Stimulated activated naive CD8-positive, alpha-beta T cell treated with anti-CD3 and anti-CD28 coated beads, Interleukin-15, amount 100 ng/mL, for 72 hours (primary cell): ENCODE measurements around the gene ZNF277.

Experiments
- ATAC-seq: fragments of 150-1000 bp; cut with Tn5 transposase; 2 replicates; pipeline ENCODE4 v1.10.0; 2021; ENCODE audit warnings: mild to moderate bottlenecking, moderate library complexity
- DNase-seq, 2 donors: peaks; one replicate each; pipeline ENCODE4 v3.0.0; 2021 to 2022
- H3K27ac Mint-ChIP-seq, 2 donors: one replicate each; pipeline ENCODE4 v1.8.0; 2022; ENCODE audit warnings: mild to moderate bottlenecking in 2 of 2, mixed read lengths in 2 of 2, moderate library complexity in 2 of 2
- H3K27me3 Mint-ChIP-seq: one replicate; pipeline ENCODE4 v1.8.0; 2022; ENCODE audit warnings: mixed read lengths
- H3K4me1 Mint-ChIP-seq: one replicate; pipeline ENCODE4 v1.8.0; 2022; ENCODE audit warnings: mild to moderate bottlenecking, mixed read lengths
- H3K4me3 Mint-ChIP-seq, 2 donors: one replicate each; pipeline ENCODE4 v1.8.0; 2022; ENCODE audit warnings: mild to moderate bottlenecking in 2 of 2, mixed read lengths in 2 of 2, moderate library complexity in 1 of 2
- H3K9me3 Mint-ChIP-seq, 2 donors: one replicate each; pipeline ENCODE4 v1.8.0; 2022; ENCODE audit warnings: mixed read lengths in 2 of 2

The ZNF277 gene

GRCh38 chr7:112176241-112176640, 30.3 kb upstream of the ZNF277 start:
- Mint-ChIP-seq H3K4me3 (no peak overlapping the region), H3K9me3 (no peaks in the 10 kb centered on the region), H3K4me1 (no peaks in the 10 kb centered on the region), H3K27ac (no peak overlapping the region), H3K27me3 (peaks cover 11% of the 10 kb centered on the region)
- DNase-seq (no peak), ATAC-seq (no peak)

GRCh38 chr7:112176693-112177415, 29.6 kb upstream of the ZNF277 start:
- no peaks in the 10 kb centered on the region for H3K9me3 Mint-ChIP-seq
- H3K4me1 Mint-ChIP-seq, result no peaks in the 10 kb centered on the region
- no peak overlapping the region for H3K4me3 Mint-ChIP-seq
- no peak overlapping the region for H3K27ac Mint-ChIP-seq
- DNase-seq, result no peak
- peaks cover 11% of the 10 kb centered on the region for H3K27me3 Mint-ChIP-seq
- no peak for ATAC-seq

DNA sequence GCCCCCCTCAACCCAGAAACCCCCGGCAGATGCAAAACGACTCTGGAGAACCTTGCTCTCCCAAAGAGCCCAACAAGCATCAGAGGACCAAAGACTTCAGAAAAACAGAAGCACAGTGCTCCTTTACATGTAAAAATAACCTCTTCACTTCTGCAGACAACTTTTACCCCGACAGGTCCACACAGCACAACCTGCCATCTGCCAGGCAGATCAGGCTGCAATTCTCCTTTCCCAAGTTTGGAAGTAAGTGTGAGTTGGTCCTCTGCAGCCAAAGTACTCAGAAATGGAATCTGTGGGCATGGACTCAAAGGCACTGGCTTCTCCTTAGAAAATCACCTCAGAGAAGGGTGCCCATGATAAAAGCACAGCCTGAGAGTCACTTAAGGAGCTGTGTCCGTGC, 26.3 kb upstream of the ZNF277 start:
- DNase-seq (no peak), ATAC-seq (no peak)
- H3K27ac Mint-ChIP-seq, result no peak overlapping the region
- H3K4me3 Mint-ChIP-seq, result no peak overlapping the region
- H3K9me3 Mint-ChIP-seq, result no peaks in the 10 kb centered on the region
- no peaks in the 10 kb centered on the region for H3K4me1 Mint-ChIP-seq
- H3K27me3 Mint-ChIP-seq, result no peaks in the 10 kb centered on the region

- Mint-ChIP-seq H3K4me3 (no peak overlapping the region), H3K27me3 (no peaks in the 10 kb centered on the region), H3K27ac (no peak overlapping the region), H3K4me1 (no peaks in the 10 kb centered on the region), H3K9me3 (no peaks in the 10 kb centered on the region)
- no peak for DNase-seq
- no peak for ATAC-seq
Observed at GRCh38 chr7:112182749-112183148, 23.7 kb upstream of the ZNF277 start.

GRCh38 chr7:112183266-112183665, 23.2 kb upstream of the ZNF277 start:
- Mint-ChIP-seq H3K27me3 (no peaks in the 10 kb centered on the region), H3K27ac (no peak overlapping the region), H3K9me3 (no peaks in the 10 kb centered on the region), H3K4me3 (no peak overlapping the region), H3K4me1 (no peaks in the 10 kb centered on the region)
- no peak for ATAC-seq
- DNase-seq, result no peak

DNA sequence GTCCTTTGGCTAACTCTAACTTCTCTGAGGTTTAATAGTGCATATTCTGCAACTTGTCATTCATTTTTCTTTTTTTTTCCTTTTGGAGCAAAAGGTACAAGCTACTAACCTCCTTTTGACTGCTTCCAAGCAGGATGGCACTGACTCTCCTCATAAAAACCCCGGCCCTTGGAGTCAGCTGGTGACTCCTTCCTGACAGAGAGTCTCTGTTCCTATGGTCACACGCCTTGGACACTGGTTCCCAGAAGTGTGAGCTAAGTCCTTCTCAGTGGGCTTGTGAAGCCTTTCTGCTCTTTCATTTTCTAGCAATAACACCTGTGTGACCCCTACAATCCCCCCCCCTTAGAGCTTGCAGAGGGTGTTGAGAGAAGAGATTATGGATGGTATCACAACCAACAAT, 22.0 kb upstream of the ZNF277 start:
- no peak overlapping the region for H3K27ac Mint-ChIP-seq

GRCh38 chr7:112185005-112185834, 21.3 kb upstream of the ZNF277 start:
- ATAC-seq (no peak), DNase-seq (no peak)
- no peak overlapping the region for H3K27ac Mint-ChIP-seq
- H3K9me3 Mint-ChIP-seq, result no peaks in the 10 kb centered on the region
- H3K4me1 Mint-ChIP-seq, result no peaks in the 10 kb centered on the region
- no peak overlapping the region for H3K4me3 Mint-ChIP-seq
- peaks cover 6% of the 10 kb centered on the region for H3K27me3 Mint-ChIP-seq

More for the DNA sequence above, 22.0 kb upstream of the ZNF277 start:
- ATAC-seq, result no peak
- H3K4me3 Mint-ChIP-seq, result no peak overlapping the region
- DNase-seq, result no peak
- H3K9me3 Mint-ChIP-seq, result no peaks in the 10 kb centered on the region
- H3K4me1 Mint-ChIP-seq, result no peaks in the 10 kb centered on the region
- no peaks in the 10 kb centered on the region for H3K27me3 Mint-ChIP-seq

- no peak overlapping the region for H3K4me3 Mint-ChIP-seq
- DNase-seq (no peak), ATAC-seq (no peak)
- H3K27me3 Mint-ChIP-seq, result peaks cover 8% of the 10 kb centered on the region
- no peak overlapping the region for H3K27ac Mint-ChIP-seq
- H3K9me3 Mint-ChIP-seq, result no peaks in the 10 kb centered on the region
- no peaks in the 10 kb centered on the region for H3K4me1 Mint-ChIP-seq
Observed at GRCh38 chr7:112186300-112186699, 20.2 kb upstream of the ZNF277 start.

DNA sequence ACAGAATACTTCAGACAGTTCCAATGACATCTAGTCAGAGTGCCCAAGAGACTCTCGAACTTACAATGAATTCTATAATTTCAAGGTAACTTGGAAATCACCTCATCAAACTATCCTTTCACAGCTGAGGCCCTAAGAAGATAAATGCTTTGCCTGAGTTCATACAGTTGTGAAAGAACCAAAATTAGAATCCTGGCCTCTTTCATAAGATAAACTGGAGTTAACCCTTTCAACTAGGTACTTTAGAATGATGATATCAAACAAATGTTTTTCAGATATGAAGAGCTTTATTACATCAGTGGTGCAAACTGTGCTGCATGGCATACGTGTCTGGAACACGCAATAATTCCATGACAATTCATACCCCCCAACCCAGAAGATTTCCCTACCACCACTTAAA, 18.2 kb upstream of the ZNF277 start:
- Mint-ChIP-seq H3K4me1 (no peaks in the 10 kb centered on the region), H3K4me3 (no peak overlapping the region), H3K27me3 (peaks cover 8% of the 10 kb centered on the region), H3K27ac (no peak overlapping the region), H3K9me3 (no peaks in the 10 kb centered on the region)
- ATAC-seq, result no peak
- DNase-seq, result no peak

DNA sequence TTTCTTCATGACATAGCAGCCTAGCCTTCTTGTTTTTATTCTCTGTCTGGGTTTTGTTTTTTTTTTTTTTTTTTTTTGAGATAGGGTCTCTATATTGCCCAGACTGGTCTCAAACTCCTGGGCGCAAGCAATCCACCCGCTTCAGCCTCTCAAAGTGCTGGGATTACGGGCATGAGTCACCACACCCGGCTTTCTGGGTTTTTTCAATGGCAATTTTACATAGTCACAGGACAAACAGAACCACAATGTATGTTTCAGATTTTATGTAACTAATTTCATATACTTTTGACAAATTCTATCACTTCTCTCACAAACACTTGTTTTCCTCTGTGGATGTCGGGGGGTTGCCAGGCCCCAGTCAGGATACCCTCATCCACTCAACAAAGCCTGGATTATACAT, 16.8 kb upstream of the ZNF277 start:
- Mint-ChIP-seq H3K4me3 (no peak overlapping the region), H3K9me3 (peaks cover 0 to 5% of the 10 kb centered on the region in 2 donors), H3K27ac (no peak overlapping the region), H3K27me3 (peaks cover 18% of the 10 kb centered on the region), H3K4me1 (no peaks in the 10 kb centered on the region)
- ATAC-seq, result no peak
- no peak for DNase-seq

DNA sequence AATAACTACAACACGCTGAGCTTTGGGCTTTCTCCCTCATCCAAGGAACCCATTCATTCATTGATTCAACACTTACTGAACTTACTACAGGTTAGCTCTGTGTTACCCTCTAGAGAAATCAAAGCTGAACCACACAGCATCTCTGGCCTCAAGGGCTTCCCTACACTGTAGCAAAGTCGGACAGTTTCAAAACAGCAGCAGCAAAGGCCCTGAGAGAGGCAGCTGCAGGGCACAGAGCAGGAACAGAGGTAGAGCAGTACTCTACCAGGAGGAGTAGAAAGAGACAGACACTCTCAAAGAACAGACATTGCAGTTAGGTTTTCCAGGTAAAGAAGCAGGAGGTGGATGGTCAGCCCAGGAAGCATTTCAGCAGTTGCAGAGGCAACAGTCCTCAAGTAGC, 16.4 kb upstream of the ZNF277 start:
- Mint-ChIP-seq H3K27ac (no peak overlapping the region), H3K27me3 (peaks cover 22% of the 10 kb centered on the region), H3K4me3 (no peak overlapping the region), H3K9me3 (peaks cover 0 to 5% of the 10 kb centered on the region in 2 donors), H3K4me1 (no peaks in the 10 kb centered on the region)
- DNase-seq, result no peak
- ATAC-seq, result no peak

DNA sequence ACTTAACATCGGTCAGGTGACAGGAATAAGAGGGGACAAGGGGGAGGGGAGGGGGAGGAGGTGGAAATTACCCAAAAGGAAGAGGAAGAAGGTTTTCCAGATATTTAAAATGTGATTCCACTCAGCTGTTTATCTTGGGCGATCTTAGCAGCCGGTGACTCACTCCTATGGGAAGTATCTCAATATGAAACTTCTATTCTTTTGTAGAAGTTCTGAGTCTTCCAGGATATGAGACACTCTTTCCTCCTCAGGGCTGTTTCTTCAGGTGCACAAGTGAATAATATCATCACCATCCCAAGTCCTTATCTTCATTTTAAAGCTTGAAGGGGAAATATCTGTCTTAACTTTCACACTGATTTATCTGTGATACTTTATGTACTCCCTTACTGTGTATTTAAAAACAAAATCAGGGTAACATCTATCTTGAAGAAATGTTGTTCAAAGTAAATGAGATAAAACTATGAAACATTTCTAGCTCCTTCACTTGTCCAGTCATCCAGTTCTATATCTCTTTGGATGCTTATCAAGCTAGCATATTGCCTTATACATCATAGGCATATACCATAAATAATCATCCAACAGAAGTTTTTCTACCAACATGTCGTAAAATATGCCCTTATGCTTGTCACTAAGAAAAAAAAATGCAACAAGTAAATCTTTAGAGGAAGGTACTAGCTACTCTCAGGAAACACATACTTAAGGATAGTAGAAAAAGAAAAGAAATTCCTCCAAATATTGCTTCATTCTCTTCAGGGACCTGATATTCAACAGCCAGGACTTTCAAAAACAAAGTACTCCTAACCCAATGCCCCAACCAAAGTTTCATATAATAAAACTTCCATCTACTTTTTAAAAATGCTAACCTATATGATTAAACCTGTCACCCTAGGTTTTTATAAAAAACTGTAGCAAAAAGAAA, 14.0 kb upstream of the ZNF277 start:
- Mint-ChIP-seq H3K4me3 (no peak overlapping the region), H3K4me1 (no peaks in the 10 kb centered on the region)

GRCh38 chr7:112193915-112194502, 12.5 kb upstream of the ZNF277 start:
- Mint-ChIP-seq H3K27me3 (peaks cover 53% of the 10 kb centered on the region), H3K4me3 (no peak overlapping the region), H3K4me1 (no peaks in the 10 kb centered on the region), H3K27ac (no peak overlapping the region), H3K9me3 (peaks cover 0 to 5% of the 10 kb centered on the region in 2 donors)
- DNase-seq, result no peak
- ATAC-seq, result no peak

More for the DNA sequence above, 14.0 kb upstream of the ZNF277 start:
- H3K27ac Mint-ChIP-seq, result no peak overlapping the region
- H3K9me3 Mint-ChIP-seq, result peaks cover 0 to 5% of the 10 kb centered on the region in 2 donors
- ATAC-seq, result no peak
- DNase-seq, result no peak
- peaks cover 39% of the 10 kb centered on the region for H3K27me3 Mint-ChIP-seq

GRCh38 chr7:112195717-112196116, 10.8 kb upstream of the ZNF277 start:
- H3K9me3 Mint-ChIP-seq, result peaks cover 0 to 5% of the 10 kb centered on the region in 2 donors
- H3K4me3 Mint-ChIP-seq, result no peak overlapping the region
- peaks cover 53% of the 10 kb centered on the region for H3K27me3 Mint-ChIP-seq
- no peak overlapping the region for H3K27ac Mint-ChIP-seq
- no peak for ATAC-seq
- no peaks in the 10 kb centered on the region for H3K4me1 Mint-ChIP-seq
- no peak for DNase-seq

GRCh38 chr7:112197322-112197721, 9.2 kb upstream of the ZNF277 start:
- no peak for ATAC-seq
- no peak for DNase-seq
- H3K9me3 Mint-ChIP-seq, result peaks cover 0 to 5% of the 10 kb centered on the region in 2 donors
- H3K27ac Mint-ChIP-seq, result no peak overlapping the region
- no peak overlapping the region for H3K4me3 Mint-ChIP-seq
- H3K27me3 Mint-ChIP-seq, result peaks cover 68% of the 10 kb centered on the region
- H3K4me1 Mint-ChIP-seq, result no peaks in the 10 kb centered on the region
